Right lobe of liver (tissue), 6 donors: ENCODE results near the gene DIAPH3. TPM values are rescaled to one million over a fixed set of nuclear protein-coding genes. Genes with fewer than 3 reads are reported as not detected.

Experiments
- ATAC-seq, 4 donors: fragments of 200-7000 bp; cut with Tn5 transposase; one replicate each; pipeline ENCODE4 v1.9.1; 2020; ENCODE audit warnings: mild to moderate bottlenecking in 4 of 4, moderate library complexity in 4 of 4
- DNase-seq, 3 donors: peaks; one replicate each; pipeline ENCODE4 v3.0.0-alpha.2; 2020
- H3K27ac ChIP-seq, 3 donors: fragments of 200-600 bp; one replicate each; pipeline ENCODE4 v1.8.0; 2022
- H3K27me3 ChIP-seq, 2 donors: fragments of 200-600 bp; one replicate each; pipeline ENCODE4 v1.8.0; 2022
- H3K36me3 ChIP-seq, 4 donors: fragments of 200-600 bp; sonication (generic) in 1 of 4; one replicate each; pipeline versions ENCODE4 v1.5.1 to v1.8.0; 2017 to 2022; ENCODE audit warnings: control low read depth in 1 of 4
- H3K4me1 ChIP-seq, 4 donors: fragments of 200-600 bp; sonication (generic) in 1 of 4; one replicate each; pipeline versions ENCODE4 v1.5.1 to v1.8.0; 2017 to 2022; ENCODE audit warnings: control low read depth in 1 of 4
- H3K4me3 ChIP-seq, 3 donors: fragments of 200-600 bp; one replicate each; pipeline ENCODE4 v1.8.0; 2022
- H3K9me3 ChIP-seq, 4 donors: fragments of 200-600 bp; sonication (generic) in 1 of 4; one replicate each; pipeline versions ENCODE4 v1.5.1 to v1.8.0; 2017 to 2022; ENCODE audit warnings: control low read depth in 1 of 4
- CTCF ChIP-seq, 4 donors: fragments of 200-600 bp in 3 of 4; fragments of 450-650 bp in 1 of 4; IDR thresholded peaks; one replicate each; pipeline versions ENCODE4 v1.5.1 to v1.8.0; 2016 to 2022; ENCODE audit warnings: antibody characterized with exemption in 4 of 4, mild to moderate bottlenecking in 2 of 4
- POLR2A ChIP-seq: fragments of 450-650 bp; IDR thresholded peaks from one replicate; pipeline ENCODE4 v1.6.1; 2017; ENCODE audit warnings: antibody characterized with exemption, mild to moderate bottlenecking
- WGBS: methylation state at CpG from one replicate; pipeline ENCODE4 v1.1.6; 2018; ENCODE audit warnings: low coverage, low lambda C conversion rate; ENCODE audit not compliant: insufficient coverage; ENCODE audit errors: missing lambda C conversion rate; 5-methylcytosine and 5-hydroxymethylcytosine counted together
- intact Hi-C, 2 donors: fragments of 100-400 bp; cut with DNase I; formaldehyde crosslinking; loops; one replicate each; pipeline versions ENCODE4 v1.11.2 to v1.14.1; 2022
- total RNA-seq, 6 experiments: library from RNA; depleted of rRNA in 2 of 6; stranded (reverse); fragments of >200 nt in 2 of 6; fragmentation: NEBNext Ultra II Directional in 3 of 6; extraction: Animal tissue kit (Norgen Biotek cat#: 25700) in 3 of 6; gene quantifications; one replicate each; pipeline versions ENCODE4 v1.1.0 to v1.2.4, GENCODE V29; 2016 to 2023
- donor health status: DM: no; HTN: yes; CAD: no.
- donor health status: DM: no; HTN: no; CAD: no.
- donor health status: DM: no; HTN: no; CAD: no.
- donor health status: DM: no; HTN: yes; CAD: no.
- donor health status: DM: no; HTN: yes; CAD: no.

Gene DIAPH3
- total RNA-seq, 6 experiments from 2014 or later, result 0.10 to 1.6 (median 0.93) TPM; not detected in 1

- ATAC-seq (no peak), DNase-seq (no peak)
Observed at GRCh38 chr13:60001889-60002288, 161.8 kb downstream of the DIAPH3 start.

GRCh38 chr13:60000976-60001375, 162.8 kb downstream of the DIAPH3 start:
- no peak for ATAC-seq
- Histone ChIP-seq H3K4me3 (no peak overlapping the region), H3K27me3 (no peaks in the 10 kb centered on the region), H3K9me3 (no peaks in the 10 kb centered on the region), H3K27ac (no peak overlapping the region), H3K4me1 (no peaks in the 10 kb centered on the region), H3K36me3 (no peaks in the 10 kb centered on the region)
- intact Hi-C loops, result no loop called here
- no peak for DNase-seq
- TF ChIP-seq POLR2A, result no peak

More at GRCh38 chr13:60001889-60002288, 161.8 kb downstream of the DIAPH3 start:
- no peaks in the 10 kb centered on the region for H3K9me3 ChIP-seq
- WGBS, result 81% methylated on average over 2 of the region's 2 CpGs
- no peaks in the 10 kb centered on the region for H3K4me1 ChIP-seq
- no peaks in the 10 kb centered on the region for H3K36me3 ChIP-seq
- intact Hi-C loops, result no loop called here
- TF ChIP-seq POLR2A, result no peak
- no peak for TF ChIP-seq CTCF (IDR thresholded peaks at IDR 0.05)
- H3K27me3 ChIP-seq, result no peaks in the 10 kb centered on the region
- H3K4me3 ChIP-seq, result no peak overlapping the region
- no peak overlapping the region for H3K27ac ChIP-seq

GRCh38 chr13:60000081-60000480, 163.6 kb downstream of the DIAPH3 start:
- DNase-seq (no peak), ATAC-seq (no peak)
- TF ChIP-seq POLR2A, result no peak
- no peak for TF ChIP-seq CTCF (IDR thresholded peaks at IDR 0.05)
- Histone ChIP-seq H3K36me3 (no peaks in the 10 kb centered on the region), H3K9me3 (no peaks in the 10 kb centered on the region), H3K4me1 (no peaks in the 10 kb centered on the region), H3K4me3 (no peak overlapping the region), H3K27me3 (no peaks in the 10 kb centered on the region), H3K27ac (no peak overlapping the region)
- intact Hi-C loops, result no loop called here

GRCh38 chr13:59997976-59998375, 165.8 kb downstream of the DIAPH3 start:
- Histone ChIP-seq H3K36me3 (no peaks in the 10 kb centered on the region), H3K27ac (no peak overlapping the region), H3K27me3 (no peaks in the 10 kb centered on the region), H3K4me3 (no peak overlapping the region), H3K9me3 (no peaks in the 10 kb centered on the region), H3K4me1 (no peaks in the 10 kb centered on the region)
- intact Hi-C loops, result no loop called here
- TF ChIP-seq CTCF (IDR thresholded peaks at IDR 0.05), result no peak
- no peak for TF ChIP-seq POLR2A
- WGBS, result 73% methylated on average over 1 of the region's 1 CpG
- DNase-seq (no peak), ATAC-seq (no peak)

- WGBS, result 81% methylated on average over 6 of the region's 6 CpGs
- no peaks in the 10 kb centered on the region for H3K27me3 ChIP-seq
- ATAC-seq (no peak), DNase-seq (no peak)
- no peak overlapping the region for H3K27ac ChIP-seq
- TF ChIP-seq POLR2A (no peak), CTCF (IDR thresholded peaks at IDR 0.05) (no peak)
- H3K4me3 ChIP-seq, result no peak overlapping the region
- intact Hi-C loops, result no loop called here
- no peaks in the 10 kb centered on the region for H3K4me1 ChIP-seq
- no peaks in the 10 kb centered on the region for H3K9me3 ChIP-seq
- H3K36me3 ChIP-seq, result no peaks in the 10 kb centered on the region
Observed at GRCh38 chr13:59996461-59996980, 167.2 kb downstream of the DIAPH3 start.
